GM13976 (cell line): ENCODE data around the gene AKAP12.

Experiments
- DNase-seq: peaks from one replicate; pipeline ENCODE4 v3.0.0; 2012; ENCODE audit warnings: low spot score
- CTCF ChIP-seq: IDR thresholded peaks from 2 replicates; pipeline ENCODE4 v1.5.1; 2012; ENCODE audit warnings: borderline replicate concordance, mild to moderate bottlenecking; ENCODE audit not compliant: insufficient read depth; ENCODE audit errors: extremely low read depth, missing control alignments, control extremely low read depth
- in situ Hi-C: fragments of 300-500 bp; cut with MboI; formaldehyde crosslinking; loops from one replicate; pipeline ENCODE4 v1.12.0; 2022; ENCODE audit warnings: low sequenced_read_pairs, mixed read lengths, inconsistent platforms; ENCODE audit not compliant: unreplicated experiment

Gene AKAP12

GRCh38 chr6:151403919-151404308, 164.1 kb downstream of the AKAP12 start:
- in situ Hi-C loops, result no loop called here
- no peak for TF ChIP-seq CTCF

More at GRCh38 chr6:151403919-151404308, 164.1 kb downstream of the AKAP12 start:
- DNase-seq, result no peak
